GM12874 (cell line): ENCODE results near the gene PPP3CA.

Source experiments
- CTCF ChIP-seq: IDR thresholded peaks from 2 replicates; pipeline ENCODE4 v1.5.1; 2011; ENCODE audit warnings: low read depth, mild to moderate bottlenecking, control low read depth, low read length, moderate library complexity; ENCODE audit not compliant: insufficient read depth

The PPP3CA gene

GRCh38 chr4:101205916-101206315 lies 141.4 kb downstream of the PPP3CA start:
- no peak for TF ChIP-seq CTCF

- no peak for TF ChIP-seq CTCF
Observed at GRCh38 chr4:101201421-101201820, 145.9 kb downstream of the PPP3CA start.

GRCh38 chr4:101200561-101200960 lies 146.8 kb downstream of the PPP3CA start:
- TF ChIP-seq CTCF, result no peak

- no peak for TF ChIP-seq CTCF
Observed at GRCh38 chr4:101199507-101200285, 147.6 kb downstream of the PPP3CA start.

GRCh38 chr4:101198682-101199339 lies 148.5 kb downstream of the PPP3CA start:
- TF ChIP-seq CTCF, result no peak

GRCh38 chr4:101197350-101197749 lies 150.0 kb downstream of the PPP3CA start:
- no peak for TF ChIP-seq CTCF

GRCh38 chr4:101192244-101192643 lies 155.1 kb downstream of the PPP3CA start:
- TF ChIP-seq CTCF, result no peak
